CD4-positive, alpha-beta T cell treated with Interleukin-15 for 4 hours (primary cell): ENCODE results near the gene NPC1L1.

Source experiments
- DNase-seq: peaks from one replicate; pipeline ENCODE4 v3.0.0-alpha.2; 2020; ENCODE audit warnings: low spot score

NPC1L1 gene

GRCh38 chr7:44471850-44472249 lies 69.3 kb downstream of the NPC1L1 start:
- no peak for DNase-seq

GRCh38 chr7:44471436-44471835 lies 69.7 kb downstream of the NPC1L1 start:
- DNase-seq = no peak

- DNase-seq = no peak
Observed at GRCh38 chr7:44470628-44471245, 70.4 kb downstream of the NPC1L1 start.

GRCh38 chr7:44470135-44470479 lies 71.0 kb downstream of the NPC1L1 start:
- no peak for DNase-seq

- no peak for DNase-seq
Observed at GRCh38 chr7:44469461-44470134, 71.5 kb downstream of the NPC1L1 start.

- DNase-seq = no peak
Observed at GRCh38 chr7:44467217-44467548, 73.9 kb downstream of the NPC1L1 start.

- DNase-seq = no peak
Observed at GRCh38 chr7:44466300-44467216, 74.6 kb downstream of the NPC1L1 start.

GRCh38 chr7:44465490-44465889 lies 75.6 kb downstream of the NPC1L1 start:
- DNase-seq = no peak

GRCh38 chr7:44463169-44463808 lies 77.8 kb downstream of the NPC1L1 start:
- no peak for DNase-seq
